ENCODE results near the gene FLT4. TPM values are rescaled to one million over a fixed set of nuclear protein-coding genes. Genes with fewer than 3 reads are reported as not detected.

The FLT4 gene
- total and polyA plus RNA-seq, 2 donors (not counting 1 experiment from before 2014, with no cell fraction given), result 0.17 TPM; not detected in 1

- no peak for TF ChIP-seq CTCF (conservative IDR thresholded peaks at IDR 0.05 in 1 of 2, IDR thresholded peaks at IDR 0.05 in 1 of 2; ENCODE audit: low read depth in 1 of 2, low read length in 2 of 2)
- TF ChIP-seq EZH2 (IDR thresholded peaks at IDR 0.05; ENCODE audit: low read length, missing control alignments), result no peak
- no peaks in the 10 kb centered on the region for H3K9me3 ChIP-seq (ENCODE audit: control insufficient read depth, insufficient read depth, low read depth, low read length)
- H3K27ac ChIP-seq (ENCODE audit: insufficient read depth, low read length), result no peak overlapping the region
- no peaks in the 10 kb centered on the region for H3K79me2 ChIP-seq (ENCODE audit: control insufficient read depth, insufficient read depth, low read length)
- H3K4me3 ChIP-seq (replicated peaks in 1 of 4; ENCODE audit: control extremely low read depth in 1 of 4, insufficient read depth in 1 of 4, low read depth in 3 of 4, low read length in 4 of 4), result no peak overlapping the region
- H4K20me1 ChIP-seq (ENCODE audit: control insufficient read depth, extremely low read depth, insufficient read depth, low read length), result no peaks in the 10 kb centered on the region
- no peaks in the 10 kb centered on the region for H3K27me3 ChIP-seq (ENCODE audit: control insufficient read depth, insufficient read depth, low read length)
- no peak overlapping the region for H2AFZ ChIP-seq (ENCODE audit: low read length)
- no peaks in the 10 kb centered on the region for H3K4me1 ChIP-seq (ENCODE audit: control insufficient read depth, extremely low read depth, insufficient read depth, low read length)
- H3K36me3 ChIP-seq (ENCODE audit: control insufficient read depth, insufficient read depth, low read length), result no peaks in the 10 kb centered on the region
- no peak overlapping the region for H3K4me2 ChIP-seq (ENCODE audit: extremely low read depth, insufficient read depth, low read length)
- H3K9ac ChIP-seq (ENCODE audit: insufficient read depth, low read length), result no peak overlapping the region
- DNase-seq (ENCODE audit: low read depth in 2 of 2), result no peak
These were observed 40.0 kb downstream of the FLT4 start for GRCh38 chr5:180609386-180609785.

- Histone ChIP-seq H3K4me3 (replicated peaks in 1 of 4; ENCODE audit: control extremely low read depth in 1 of 4, insufficient read depth in 1 of 4, low read depth in 3 of 4, low read length in 4 of 4) (no peak overlapping the region), H3K36me3 (ENCODE audit: control insufficient read depth, insufficient read depth, low read length) (no peaks in the 10 kb centered on the region), H3K4me1 (ENCODE audit: control insufficient read depth, extremely low read depth, insufficient read depth, low read length) (no peaks in the 10 kb centered on the region), H3K9me3 (ENCODE audit: control insufficient read depth, insufficient read depth, low read depth, low read length) (no peaks in the 10 kb centered on the region), H3K27ac (ENCODE audit: insufficient read depth, low read length) (no peak overlapping the region), H4K20me1 (ENCODE audit: control insufficient read depth, extremely low read depth, insufficient read depth, low read length) (no peaks in the 10 kb centered on the region), H3K79me2 (ENCODE audit: control insufficient read depth, insufficient read depth, low read length) (no peaks in the 10 kb centered on the region), H3K9ac (ENCODE audit: insufficient read depth, low read length) (no peak overlapping the region), H2AFZ (ENCODE audit: low read length) (no peak overlapping the region), H3K27me3 (ENCODE audit: control insufficient read depth, insufficient read depth, low read length) (no peaks in the 10 kb centered on the region), H3K4me2 (ENCODE audit: extremely low read depth, insufficient read depth, low read length) (no peak overlapping the region)
- DNase-seq (ENCODE audit: low read depth in 2 of 2), result no peak
- no peak for TF ChIP-seq EZH2 (IDR thresholded peaks at IDR 0.05; ENCODE audit: low read length, missing control alignments)
- no peak for TF ChIP-seq CTCF (conservative IDR thresholded peaks at IDR 0.05 in 1 of 2, IDR thresholded peaks at IDR 0.05 in 1 of 2; ENCODE audit: low read depth in 1 of 2, low read length in 2 of 2)
These were observed 40.7 kb downstream of the FLT4 start for GRCh38 chr5:180608572-180609310.

GRCh38 chr5:180607861-180608571, 41.4 kb downstream of the FLT4 start:
- Histone ChIP-seq H3K79me2 (ENCODE audit: control insufficient read depth, insufficient read depth, low read length) (no peaks in the 10 kb centered on the region), H3K27me3 (ENCODE audit: control insufficient read depth, insufficient read depth, low read length) (no peaks in the 10 kb centered on the region), H3K27ac (ENCODE audit: insufficient read depth, low read length) (no peak overlapping the region), H3K36me3 (ENCODE audit: control insufficient read depth, insufficient read depth, low read length) (no peaks in the 10 kb centered on the region), H3K4me2 (ENCODE audit: extremely low read depth, insufficient read depth, low read length) (no peak overlapping the region), H3K9me3 (ENCODE audit: control insufficient read depth, insufficient read depth, low read depth, low read length) (no peaks in the 10 kb centered on the region), H3K4me1 (ENCODE audit: control insufficient read depth, extremely low read depth, insufficient read depth, low read length) (no peaks in the 10 kb centered on the region), H3K4me3 (replicated peaks in 1 of 4; ENCODE audit: control extremely low read depth in 1 of 4, insufficient read depth in 1 of 4, low read depth in 3 of 4, low read length in 4 of 4) (no peak overlapping the region), H2AFZ (ENCODE audit: low read length) (no peak overlapping the region), H4K20me1 (ENCODE audit: control insufficient read depth, extremely low read depth, insufficient read depth, low read length) (no peaks in the 10 kb centered on the region), H3K9ac (ENCODE audit: insufficient read depth, low read length) (no peak overlapping the region)
- DNase-seq (ENCODE audit: low read depth in 2 of 2), result no peak
- TF ChIP-seq CTCF (conservative IDR thresholded peaks at IDR 0.05 in 1 of 2, IDR thresholded peaks at IDR 0.05 in 1 of 2; ENCODE audit: low read depth in 1 of 2, low read length in 2 of 2) (no peak), EZH2 (IDR thresholded peaks at IDR 0.05; ENCODE audit: low read length, missing control alignments) (no peak)
